Right lobe of liver (tissue), 6 donors: ENCODE results near the gene NFYC. TPM values are rescaled to one million over a fixed set of nuclear protein-coding genes. Genes with fewer than 3 reads are reported as not detected.

Source experiments
- ATAC-seq, 4 donors: fragments of 200-7000 bp; cut with Tn5 transposase; one replicate each; pipeline ENCODE4 v1.9.1; 2020; ENCODE audit warnings: mild to moderate bottlenecking in 4 of 4, moderate library complexity in 4 of 4
- DNase-seq, 3 donors: peaks; one replicate each; pipeline ENCODE4 v3.0.0-alpha.2; 2020
- H3K27ac ChIP-seq, 3 donors: fragments of 200-600 bp; one replicate each; pipeline ENCODE4 v1.8.0; 2022
- H3K27me3 ChIP-seq, 2 donors: fragments of 200-600 bp; one replicate each; pipeline ENCODE4 v1.8.0; 2022
- H3K36me3 ChIP-seq, 4 donors: fragments of 200-600 bp; sonication (generic) in 1 of 4; one replicate each; pipeline versions ENCODE4 v1.5.1 to v1.8.0; 2017 to 2022; ENCODE audit warnings: control low read depth in 1 of 4
- H3K4me1 ChIP-seq, 4 donors: fragments of 200-600 bp; sonication (generic) in 1 of 4; one replicate each; pipeline versions ENCODE4 v1.5.1 to v1.8.0; 2017 to 2022; ENCODE audit warnings: control low read depth in 1 of 4
- H3K4me3 ChIP-seq, 3 donors: fragments of 200-600 bp; one replicate each; pipeline ENCODE4 v1.8.0; 2022
- H3K9me3 ChIP-seq, 4 donors: fragments of 200-600 bp; sonication (generic) in 1 of 4; one replicate each; pipeline versions ENCODE4 v1.5.1 to v1.8.0; 2017 to 2022; ENCODE audit warnings: control low read depth in 1 of 4
- POLR2A ChIP-seq: fragments of 450-650 bp; IDR thresholded peaks from one replicate; pipeline ENCODE4 v1.6.1; 2017; ENCODE audit warnings: antibody characterized with exemption, mild to moderate bottlenecking
- WGBS: methylation state at CpG from one replicate; pipeline ENCODE4 v1.1.6; 2018; ENCODE audit warnings: low coverage, low lambda C conversion rate; ENCODE audit not compliant: insufficient coverage; ENCODE audit errors: missing lambda C conversion rate; 5-methylcytosine and 5-hydroxymethylcytosine counted together
- intact Hi-C, 2 donors: fragments of 100-400 bp; cut with DNase I; formaldehyde crosslinking; loops; one replicate each; pipeline versions ENCODE4 v1.11.2 to v1.14.1; 2022
- total RNA-seq, 6 experiments: library from RNA; depleted of rRNA in 2 of 6; stranded (reverse); fragments of >200 nt in 2 of 6; fragmentation: NEBNext Ultra II Directional in 3 of 6; extraction: Animal tissue kit (Norgen Biotek cat#: 25700) in 3 of 6; gene quantifications; one replicate each; pipeline versions ENCODE4 v1.1.0 to v1.2.4, GENCODE V29; 2016 to 2023
- TF ChIP-seq, protein P1 (sequence below), 4 donors: fragments of 200-600 bp in 3 of 4; fragments of 450-650 bp in 1 of 4; IDR thresholded peaks; one replicate each; pipeline versions ENCODE4 v1.5.1 to v1.8.0; 2016 to 2022; ENCODE audit warnings: antibody characterized with exemption in 4 of 4, mild to moderate bottlenecking in 2 of 4
- donor health status: DM: no; HTN: yes; CAD: no.
- donor health status: DM: no; HTN: no; CAD: no.
- donor health status: DM: no; HTN: no; CAD: no.
- donor health status: DM: no; HTN: yes; CAD: no.
- donor health status: DM: no; HTN: yes; CAD: no.

The NFYC gene
- total RNA-seq, 6 experiments from 2014 or later, result 21.9 to 36.1 (median 28.1) TPM

GRCh38 chr1:40665335-40666171 is 26.0 kb upstream of the NFYC start, which contains the start of gene RIMS3:
Gene RIMS3 (minus strand): TSS chr1:40665682. CDS start chr1:40641925, 23,757 bp downstream.
- no peaks in the 10 kb centered on the region for H3K36me3 ChIP-seq
- peak; percentile 85 to 89 (median 85) for DNase-seq
- peak; percentile 90 to 96 (median 93) for ATAC-seq
- peak; percentile 16 for TF ChIP-seq POLR2A
- TF ChIP-seq, protein P1, sequence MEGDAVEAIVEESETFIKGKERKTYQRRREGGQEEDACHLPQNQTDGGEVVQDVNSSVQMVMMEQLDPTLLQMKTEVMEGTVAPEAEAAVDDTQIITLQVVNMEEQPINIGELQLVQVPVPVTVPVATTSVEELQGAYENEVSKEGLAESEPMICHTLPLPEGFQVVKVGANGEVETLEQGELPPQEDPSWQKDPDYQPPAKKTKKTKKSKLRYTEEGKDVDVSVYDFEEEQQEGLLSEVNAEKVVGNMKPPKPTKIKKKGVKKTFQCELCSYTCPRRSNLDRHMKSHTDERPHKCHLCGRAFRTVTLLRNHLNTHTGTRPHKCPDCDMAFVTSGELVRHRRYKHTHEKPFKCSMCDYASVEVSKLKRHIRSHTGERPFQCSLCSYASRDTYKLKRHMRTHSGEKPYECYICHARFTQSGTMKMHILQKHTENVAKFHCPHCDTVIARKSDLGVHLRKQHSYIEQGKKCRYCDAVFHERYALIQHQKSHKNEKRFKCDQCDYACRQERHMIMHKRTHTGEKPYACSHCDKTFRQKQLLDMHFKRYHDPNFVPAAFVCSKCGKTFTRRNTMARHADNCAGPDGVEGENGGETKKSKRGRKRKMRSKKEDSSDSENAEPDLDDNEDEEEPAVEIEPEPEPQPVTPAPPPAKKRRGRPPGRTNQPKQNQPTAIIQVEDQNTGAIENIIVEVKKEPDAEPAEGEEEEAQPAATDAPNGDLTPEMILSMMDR (IDR thresholded peaks at IDR 0.05), result no peak
- no peaks in the 10 kb centered on the region for H3K27me3 ChIP-seq
- 3% methylated on average over 12 of the region's 59 CpGs for WGBS
- peaks cover 0 to 11% (median 0%) of the 10 kb centered on the region in 4 donors for H3K4me1 ChIP-seq
- intact Hi-C loops, result no loop called here
- H3K4me3 ChIP-seq, result peak within 1 kb of the TSS; percentile 57 to 70 (median 69)
- no peak within 1 kb of the TSS for H3K27ac ChIP-seq
- H3K9me3 ChIP-seq, result no peaks in the 10 kb centered on the region

GRCh38 chr1:40668769-40669525 is 22.6 kb upstream of the NFYC start:
- intact Hi-C loops, result no loop called here
- 26% methylated on average over 8 of the region's 21 CpGs for WGBS
- Histone ChIP-seq H3K9me3 (no peaks in the 10 kb centered on the region), H3K27ac (no peak overlapping the region), H3K36me3 (no peaks in the 10 kb centered on the region), H3K4me3 (peak overlapping the region in 2 of 3 donors; percentile 14 to 30), H3K27me3 (no peaks in the 10 kb centered on the region), H3K4me1 (peaks cover 0 to 11% (median 0%) of the 10 kb centered on the region in 4 donors)
- peak; percentile 85 to 90 (median 88) for ATAC-seq
- TF ChIP-seq, protein P1 (IDR thresholded peaks at IDR 0.05), result peak; percentile 85 to 97 (median 96)
- TF ChIP-seq POLR2A, result no peak
- DNase-seq, result peak; percentile 78 to 82 (median 82)

- DNase-seq, result no peak
- H3K4me1 ChIP-seq, result peaks cover 0 to 4% (median 0%) of the 10 kb centered on the region in 4 donors
- TF ChIP-seq, protein P1 (IDR thresholded peaks at IDR 0.05), result no peak
- no peak for TF ChIP-seq POLR2A
- no peaks in the 10 kb centered on the region for H3K27me3 ChIP-seq
- H3K9me3 ChIP-seq, result no peaks in the 10 kb centered on the region
- no peak for ATAC-seq
- intact Hi-C loops, result no loop called here
- H3K27ac ChIP-seq, result no peak overlapping the region
- no peaks in the 10 kb centered on the region for H3K36me3 ChIP-seq
- no peak overlapping the region for H3K4me3 ChIP-seq
- 53% methylated on average over 3 of the region's 4 CpGs for WGBS
These were observed 18.1 kb upstream of the NFYC start for GRCh38 chr1:40673452-40673851.

- intact Hi-C loops, result no loop called here
- Histone ChIP-seq H3K4me3 (no peak overlapping the region), H3K36me3 (no peaks in the 10 kb centered on the region), H3K9me3 (no peaks in the 10 kb centered on the region), H3K27ac (no peak overlapping the region), H3K27me3 (no peaks in the 10 kb centered on the region), H3K4me1 (no peaks in the 10 kb centered on the region)
- DNase-seq (no peak), ATAC-seq (no peak)
- WGBS, result 33% methylated on average over 1 of the region's 1 CpG
- no peak for TF ChIP-seq POLR2A
- TF ChIP-seq, protein P1 (IDR thresholded peaks at IDR 0.05), result no peak
These were observed 15.0 kb upstream of the NFYC start for GRCh38 chr1:40676501-40676900.
